Right lobe of liver (tissue), 4 donors: ENCODE data around the gene SUCLG2.

Experiments
- POLR2A ChIP-seq: fragments of 450-650 bp; IDR thresholded peaks from one replicate; pipeline ENCODE4 v1.6.1; 2017; ENCODE audit warnings: antibody characterized with exemption, mild to moderate bottlenecking
- TF ChIP-seq, protein P1 (sequence below), 4 donors: fragments of 200-600 bp in 3 of 4; fragments of 450-650 bp in 1 of 4; IDR thresholded peaks; one replicate each; pipeline versions ENCODE4 v1.5.1 to v1.8.0; 2016 to 2022; ENCODE audit warnings: antibody characterized with exemption in 4 of 4, mild to moderate bottlenecking in 2 of 4
- donor health status: DM: no; HTN: no; CAD: no.
- donor health status: DM: no; HTN: no; CAD: no.
- donor health status: DM: no; HTN: yes; CAD: no.

DNA sequence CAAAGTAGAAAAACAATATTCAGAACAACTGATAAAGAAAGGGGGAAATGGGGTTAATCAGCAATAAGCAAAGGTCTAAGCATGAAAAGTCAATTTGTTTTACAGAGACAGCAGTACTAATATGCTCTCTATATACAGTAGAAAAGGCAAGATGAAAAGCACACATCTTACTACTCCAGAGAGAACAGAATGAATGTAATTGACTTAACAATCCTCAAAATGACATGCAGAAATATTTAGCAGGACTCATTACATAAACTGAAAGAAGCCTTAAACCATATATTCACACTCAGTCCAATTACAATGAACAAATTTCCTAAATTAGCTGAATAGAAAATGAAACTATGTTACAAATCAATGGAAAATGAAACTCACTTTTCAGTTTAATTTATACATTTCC is 319.8 kb downstream of the SUCLG2 start:
- TF ChIP-seq, protein P1, sequence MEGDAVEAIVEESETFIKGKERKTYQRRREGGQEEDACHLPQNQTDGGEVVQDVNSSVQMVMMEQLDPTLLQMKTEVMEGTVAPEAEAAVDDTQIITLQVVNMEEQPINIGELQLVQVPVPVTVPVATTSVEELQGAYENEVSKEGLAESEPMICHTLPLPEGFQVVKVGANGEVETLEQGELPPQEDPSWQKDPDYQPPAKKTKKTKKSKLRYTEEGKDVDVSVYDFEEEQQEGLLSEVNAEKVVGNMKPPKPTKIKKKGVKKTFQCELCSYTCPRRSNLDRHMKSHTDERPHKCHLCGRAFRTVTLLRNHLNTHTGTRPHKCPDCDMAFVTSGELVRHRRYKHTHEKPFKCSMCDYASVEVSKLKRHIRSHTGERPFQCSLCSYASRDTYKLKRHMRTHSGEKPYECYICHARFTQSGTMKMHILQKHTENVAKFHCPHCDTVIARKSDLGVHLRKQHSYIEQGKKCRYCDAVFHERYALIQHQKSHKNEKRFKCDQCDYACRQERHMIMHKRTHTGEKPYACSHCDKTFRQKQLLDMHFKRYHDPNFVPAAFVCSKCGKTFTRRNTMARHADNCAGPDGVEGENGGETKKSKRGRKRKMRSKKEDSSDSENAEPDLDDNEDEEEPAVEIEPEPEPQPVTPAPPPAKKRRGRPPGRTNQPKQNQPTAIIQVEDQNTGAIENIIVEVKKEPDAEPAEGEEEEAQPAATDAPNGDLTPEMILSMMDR (IDR thresholded peaks at IDR 0.05) = no peak
- TF ChIP-seq POLR2A = no peak
